Liver (tissue), 2 donors: ENCODE measurements around the gene LRRK1.

Source experiments
- RAD21 ChIP-seq, 2 donors: IDR thresholded peaks; 2 replicates each; pipeline ENCODE4 v1.6.1; 2016; ENCODE audit warnings: antibody characterized with exemption in 2 of 2, mild to moderate bottlenecking in 2 of 2
- TF ChIP-seq, protein P1 (sequence below): IDR thresholded peaks from 2 replicates; pipeline ENCODE4 v1.6.1; 2016; ENCODE audit warnings: antibody characterized with exemption
- donor health status: healthy.

DNA sequence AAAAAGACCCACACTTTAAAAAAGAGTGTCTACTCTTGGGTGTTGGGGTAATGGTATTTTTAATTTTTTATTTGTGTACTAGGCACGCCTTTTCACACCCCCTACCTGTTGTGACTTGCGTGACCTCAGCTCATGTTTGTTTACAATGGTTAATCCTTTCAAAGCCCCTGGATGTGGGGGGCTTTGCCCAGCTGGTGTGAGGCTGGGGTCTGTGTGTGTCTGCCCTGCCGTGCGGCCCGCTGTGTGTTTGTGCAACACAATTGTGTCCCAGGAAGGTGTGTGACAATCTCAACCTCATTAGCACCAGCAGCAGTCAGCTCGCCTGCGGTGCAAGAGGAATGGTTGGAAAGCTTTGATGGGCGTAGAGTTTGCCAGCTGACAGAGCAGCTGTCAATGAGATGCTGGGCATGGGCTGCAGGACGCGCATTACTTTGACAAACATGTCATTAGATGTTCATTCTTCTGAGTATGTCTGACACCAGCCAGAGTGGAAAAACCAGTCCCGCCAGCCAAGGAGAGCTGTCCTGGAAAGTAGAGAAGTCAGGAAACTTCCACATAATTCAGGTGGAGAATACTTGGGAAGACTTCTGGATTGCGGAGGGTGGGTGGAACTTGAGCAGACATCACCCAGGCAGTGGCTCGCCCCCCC lies 9.6 kb downstream of the LRRK1 start:
- TF ChIP-seq, protein P1, sequence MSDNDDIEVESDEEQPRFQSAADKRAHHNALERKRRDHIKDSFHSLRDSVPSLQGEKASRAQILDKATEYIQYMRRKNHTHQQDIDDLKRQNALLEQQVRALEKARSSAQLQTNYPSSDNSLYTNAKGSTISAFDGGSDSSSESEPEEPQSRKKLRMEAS = no peak
- no peak for TF ChIP-seq RAD21 (IDR thresholded peaks at IDR 0.05)
